ENCODE data around the gene ARHGAP23. TPM values are rescaled to one million over a fixed set of nuclear protein-coding genes. Genes with fewer than 3 reads are reported as not detected.

Gene ARHGAP23
- total and polyA plus RNA-seq, 10 donors, result 7.5 to 250 (median 67.0) TPM

DNA sequence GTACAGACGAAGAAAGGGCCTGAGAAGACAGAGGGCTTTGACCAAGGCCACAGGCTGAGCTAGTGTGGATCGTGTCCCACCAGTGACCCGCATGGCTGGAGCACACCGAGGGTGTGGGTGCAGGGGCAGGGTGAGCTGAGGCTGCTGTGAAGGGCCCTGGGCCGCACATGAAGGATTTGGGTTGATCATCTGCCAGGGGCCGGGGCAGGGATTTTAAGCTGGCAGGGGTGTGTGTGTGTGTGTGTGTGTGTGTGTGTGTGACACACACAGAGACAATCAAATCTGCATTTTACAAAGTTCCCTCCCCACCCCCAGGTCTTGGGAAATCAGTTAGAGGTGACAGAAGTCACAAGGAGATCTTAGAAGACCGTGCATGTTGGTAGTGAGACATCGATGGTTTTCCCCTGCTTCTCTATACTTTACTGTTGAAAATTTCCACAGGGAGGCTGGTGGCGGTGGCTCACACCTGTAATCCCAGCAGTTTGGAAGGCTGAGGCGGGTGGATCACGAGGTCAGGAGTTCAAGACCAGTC is 112.3 kb downstream of the ARHGAP23 start:
- Histone ChIP-seq H3K27ac (no peak overlapping the region), H3K27me3 (replicated peaks in 1 of 7) (peaks cover 0 to 74% (median 9%) of the 10 kb centered on the region in 7 donors), H3K4me3 (no peak overlapping the region), H3K4me1 (no peaks in the 10 kb centered on the region), H3K36me3 (no peaks in the 10 kb centered on the region), H3K9me3 (no peaks in the 10 kb centered on the region)
- TF ChIP-seq POLR2AphosphoS5 (IDR thresholded peaks at IDR 0.05), result no peak
- TF ChIP-seq, protein P1, sequence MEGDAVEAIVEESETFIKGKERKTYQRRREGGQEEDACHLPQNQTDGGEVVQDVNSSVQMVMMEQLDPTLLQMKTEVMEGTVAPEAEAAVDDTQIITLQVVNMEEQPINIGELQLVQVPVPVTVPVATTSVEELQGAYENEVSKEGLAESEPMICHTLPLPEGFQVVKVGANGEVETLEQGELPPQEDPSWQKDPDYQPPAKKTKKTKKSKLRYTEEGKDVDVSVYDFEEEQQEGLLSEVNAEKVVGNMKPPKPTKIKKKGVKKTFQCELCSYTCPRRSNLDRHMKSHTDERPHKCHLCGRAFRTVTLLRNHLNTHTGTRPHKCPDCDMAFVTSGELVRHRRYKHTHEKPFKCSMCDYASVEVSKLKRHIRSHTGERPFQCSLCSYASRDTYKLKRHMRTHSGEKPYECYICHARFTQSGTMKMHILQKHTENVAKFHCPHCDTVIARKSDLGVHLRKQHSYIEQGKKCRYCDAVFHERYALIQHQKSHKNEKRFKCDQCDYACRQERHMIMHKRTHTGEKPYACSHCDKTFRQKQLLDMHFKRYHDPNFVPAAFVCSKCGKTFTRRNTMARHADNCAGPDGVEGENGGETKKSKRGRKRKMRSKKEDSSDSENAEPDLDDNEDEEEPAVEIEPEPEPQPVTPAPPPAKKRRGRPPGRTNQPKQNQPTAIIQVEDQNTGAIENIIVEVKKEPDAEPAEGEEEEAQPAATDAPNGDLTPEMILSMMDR (IDR thresholded peaks at IDR 0.05 in 8 of 11, conservative IDR thresholded peaks at IDR 0.05 in 3 of 11), result no peak
- TF ChIP-seq POLR2A (IDR thresholded peaks at IDR 0.05), result no peak
- no peak for DNase-seq
- 64 to 85% (median 81%) methylated on average over 11 of the region's 11 CpGs for WGBS, 5 donors
- intact Hi-C loops (cut with DNase I; ENCODE audit: low total_unique reads), result no loop called here

DNA sequence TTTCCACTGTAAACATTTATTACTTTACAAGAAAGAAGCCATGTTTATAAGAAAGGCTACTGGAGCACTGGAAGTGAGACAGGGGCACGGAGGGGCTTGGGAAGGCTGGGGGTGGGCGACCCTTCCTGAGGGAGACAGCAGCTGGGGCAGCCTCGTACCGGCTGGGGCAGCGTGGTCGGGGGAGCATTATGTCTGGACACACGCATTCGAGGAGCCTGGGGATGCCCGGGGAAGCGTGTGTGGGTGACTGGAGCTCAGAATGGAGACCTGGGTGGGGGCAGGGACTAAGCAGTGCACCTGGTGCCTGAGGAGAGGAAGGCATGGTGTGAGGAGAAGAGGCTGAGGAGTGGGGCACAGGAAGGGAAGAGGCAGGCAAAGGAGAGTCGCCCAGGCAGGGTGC is 113.0 kb downstream of the ARHGAP23 start:
- Histone ChIP-seq H3K27ac (no peak overlapping the region), H3K4me3 (no peak overlapping the region), H3K9me3 (no peaks in the 10 kb centered on the region), H3K27me3 (replicated peaks in 1 of 7) (peaks cover 0 to 74% (median 5%) of the 10 kb centered on the region in 7 donors), H3K4me1 (no peaks in the 10 kb centered on the region), H3K36me3 (no peaks in the 10 kb centered on the region)
- 72 to 82% (median 78%) methylated on average over 11 of the region's 11 CpGs for WGBS, 5 donors
- intact Hi-C loops (cut with DNase I; ENCODE audit: low total_unique reads), result no loop called here
- DNase-seq, result no peak
- TF ChIP-seq POLR2AphosphoS5 (IDR thresholded peaks at IDR 0.05) (no peak), POLR2A (IDR thresholded peaks at IDR 0.05) (no peak)
- TF ChIP-seq, protein P1 (IDR thresholded peaks at IDR 0.05 in 8 of 11, conservative IDR thresholded peaks at IDR 0.05 in 3 of 11), result no peak

GRCh38 chr17:38542286-38542685 is 114.0 kb downstream of the ARHGAP23 start:
- intact Hi-C loops (cut with DNase I; ENCODE audit: low total_unique reads), result no loop called here
- TF ChIP-seq, protein P1 (IDR thresholded peaks at IDR 0.05 in 8 of 11, conservative IDR thresholded peaks at IDR 0.05 in 3 of 11), result no peak
- TF ChIP-seq POLR2A (IDR thresholded peaks at IDR 0.05) (no peak), POLR2AphosphoS5 (IDR thresholded peaks at IDR 0.05) (no peak)
- no peak overlapping the region for H3K4me3 ChIP-seq
- H3K4me1 ChIP-seq, result no peaks in the 10 kb centered on the region
- 76 to 82% (median 79%) methylated on average over 8 of the region's 8 CpGs for WGBS, 5 donors
- no peak overlapping the region for H3K27ac ChIP-seq
- H3K9me3 ChIP-seq, result no peaks in the 10 kb centered on the region
- peaks cover 0 to 74% (median 6%) of the 10 kb centered on the region in 7 donors for H3K27me3 ChIP-seq (replicated peaks in 1 of 7)
- no peaks in the 10 kb centered on the region for H3K36me3 ChIP-seq
- DNase-seq, result no peak

DNA sequence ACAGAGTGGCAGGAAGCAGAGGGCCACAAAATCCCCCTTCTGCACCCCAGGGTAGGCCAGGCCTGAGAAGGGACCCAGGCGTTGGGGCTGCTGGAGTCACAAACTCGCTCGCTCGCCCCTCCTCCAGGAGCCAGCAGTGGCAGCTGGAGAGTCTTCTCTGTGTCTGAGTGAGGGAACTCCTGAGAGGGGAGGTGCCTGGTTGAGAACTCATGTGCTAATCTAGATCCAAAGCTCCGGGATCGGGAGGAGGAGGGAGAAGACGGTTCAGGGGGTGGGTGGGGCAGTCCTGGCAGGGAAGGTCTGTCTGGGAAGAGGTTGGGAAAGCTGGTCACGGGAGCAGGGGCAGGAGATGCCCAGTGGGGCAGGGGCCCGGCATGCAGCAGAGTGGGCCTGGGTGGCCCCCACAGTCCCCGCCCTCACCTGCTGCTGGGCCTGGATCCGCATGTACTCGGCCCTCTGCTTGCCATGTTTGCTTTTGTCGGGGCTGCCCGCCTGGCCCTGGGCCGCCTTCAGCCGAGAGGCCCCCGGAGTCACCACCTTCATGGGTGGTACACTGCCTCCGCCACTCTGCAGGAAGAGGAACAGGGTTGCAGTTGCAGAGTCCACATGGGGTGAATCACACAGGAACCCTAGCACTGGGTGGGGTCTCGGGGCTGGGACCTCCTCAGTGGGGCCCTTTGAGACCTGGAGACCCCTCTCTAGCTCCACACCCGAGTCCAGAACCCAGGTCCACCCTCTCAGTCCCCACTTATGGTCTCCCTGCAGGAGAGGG is 115.3 kb downstream of the ARHGAP23 start:
- Histone ChIP-seq H3K36me3 (no peaks in the 10 kb centered on the region), H3K27me3 (replicated peaks in 1 of 7) (peaks cover 0 to 80% (median 6%) of the 10 kb centered on the region in 7 donors), H3K27ac (no peak overlapping the region), H3K4me1 (no peaks in the 10 kb centered on the region), H3K4me3 (no peak overlapping the region), H3K9me3 (no peaks in the 10 kb centered on the region)
- WGBS, 5 donors, result 75 to 83% (median 80%) methylated on average over 19 to 20 of the region's 20 CpGs
- intact Hi-C loops (cut with DNase I; ENCODE audit: low total_unique reads), result no loop called here
- no peak for DNase-seq
- TF ChIP-seq POLR2A (IDR thresholded peaks at IDR 0.05) (no peak), POLR2AphosphoS5 (IDR thresholded peaks at IDR 0.05) (no peak)
- TF ChIP-seq, protein P1 (IDR thresholded peaks at IDR 0.05 in 8 of 11, conservative IDR thresholded peaks at IDR 0.05 in 3 of 11), result no peak
